Fibroblast of skin of back (primary cell): ENCODE results near the gene MAP2K3.
A peak's percentile ranks its signal among the peaks of the same experiment; 100 is the strongest.
"Not testable (repeated sequence)": the region's sequence is repeated elsewhere in the genome, so short reads cannot be mapped to it uniquely, and the experiment has no call there.

Experiments used
- DNase-seq: peaks from one replicate; pipeline ENCODE4 v3.0.0-alpha.2; 2013

MAP2K3 gene

DNA sequence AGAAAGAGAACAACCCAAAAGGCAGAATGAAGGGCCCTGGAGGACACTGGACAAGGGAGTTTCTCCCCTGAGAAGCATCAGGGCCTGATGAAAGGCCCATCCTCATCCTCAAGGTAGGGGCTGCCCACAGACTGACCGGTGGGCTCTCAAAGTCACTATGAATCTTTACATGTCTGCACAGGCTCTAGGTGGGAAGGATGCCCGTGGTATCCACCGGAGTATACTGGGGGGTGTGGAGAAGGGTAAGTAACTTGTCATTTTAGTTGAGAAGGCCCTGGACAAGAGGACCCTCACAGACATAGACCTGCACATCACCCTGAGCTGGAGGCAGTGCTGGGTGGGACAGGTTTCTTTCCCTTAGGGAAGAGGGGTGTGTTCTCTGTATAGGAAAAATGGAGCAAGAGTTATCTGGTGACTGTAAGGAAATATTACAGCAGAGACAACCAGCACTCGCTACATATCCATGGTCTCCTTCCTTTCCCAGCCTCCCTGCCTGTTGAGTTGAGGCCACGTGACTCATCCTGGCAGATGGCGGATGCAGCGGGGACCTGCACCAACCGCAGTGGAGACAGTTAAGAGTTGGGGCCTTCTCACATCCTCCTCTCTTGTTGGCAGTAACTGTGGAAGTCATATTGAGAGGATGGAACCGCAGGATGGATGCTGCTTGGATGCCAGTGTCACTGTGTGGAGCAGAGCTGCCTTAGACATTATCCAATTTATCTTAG, 46.1 kb downstream of the MAP2K3 start:
- DNase-seq = no peak

- not testable (repeated sequence) for DNase-seq
These were observed 52.2 kb downstream of the MAP2K3 start for GRCh38 chr17:21336541-21337294.

- not testable (repeated sequence) for DNase-seq
These were observed 53.6 kb downstream of the MAP2K3 start for GRCh38 chr17:21337981-21338625.

DNA sequence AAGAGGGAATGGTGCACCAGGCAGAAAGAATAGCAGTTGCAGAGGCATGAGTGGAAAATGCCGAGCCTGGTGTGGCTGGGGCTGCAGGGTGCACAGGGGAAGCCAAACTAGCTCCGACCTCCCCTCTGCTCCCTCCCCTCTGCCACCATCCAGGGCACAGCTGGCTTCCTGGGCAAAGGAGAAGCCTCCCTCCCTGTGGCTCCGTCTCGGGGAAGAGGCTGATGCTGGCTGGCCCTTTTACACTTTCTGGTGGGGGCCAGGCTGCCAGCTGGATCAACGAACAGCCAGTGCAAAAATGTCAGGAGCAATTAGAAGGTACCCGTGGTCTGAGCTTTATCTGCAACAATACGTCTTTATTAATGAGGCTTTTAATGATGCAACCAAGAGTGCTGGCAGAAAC, 54.5 kb downstream of the MAP2K3 start:
- no peak for DNase-seq

GRCh38 chr17:21339571-21339970, 55.1 kb downstream of the MAP2K3 start:
- not testable (repeated sequence) for DNase-seq

DNA sequence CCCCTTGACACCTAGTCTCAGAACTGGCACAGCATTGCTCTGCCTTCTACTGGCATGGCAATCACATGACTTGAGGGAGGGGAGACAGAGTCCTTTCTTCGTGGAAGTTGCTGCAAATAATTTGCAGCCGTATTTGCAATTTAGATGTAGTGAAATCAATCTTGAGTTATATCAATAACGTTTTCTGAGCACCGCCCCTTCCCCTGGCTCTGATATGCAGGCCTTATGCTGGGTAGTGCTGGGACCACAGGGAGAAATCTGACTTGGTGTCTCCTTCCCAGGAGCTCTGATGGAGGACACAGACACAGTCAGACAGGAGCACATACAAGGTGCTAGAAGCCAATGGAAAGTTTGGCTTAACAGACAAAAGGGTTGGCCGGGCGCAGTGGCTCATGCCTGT, 55.9 kb downstream of the MAP2K3 start:
- DNase-seq = not testable (repeated sequence)

DNA sequence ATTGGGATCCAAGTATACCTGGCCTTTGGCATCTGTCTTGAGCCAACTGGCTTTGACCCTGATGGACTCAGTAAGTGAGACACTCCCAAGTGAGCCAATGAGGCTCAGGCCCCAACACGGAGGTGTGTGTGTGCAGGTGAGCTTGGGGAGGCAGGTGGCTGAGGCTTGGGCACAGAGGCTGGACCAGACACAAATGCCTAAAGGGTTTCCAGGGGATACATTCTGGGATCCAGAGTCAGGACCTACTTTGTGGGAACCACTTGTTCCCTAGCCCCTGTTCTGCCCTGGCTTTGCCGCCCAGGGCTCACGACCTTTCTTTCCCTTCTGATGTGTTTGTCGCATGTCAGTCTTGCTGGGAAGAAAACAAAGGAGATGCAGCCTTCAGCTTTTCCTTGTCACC, 56.8 kb downstream of the MAP2K3 start:
- not testable (repeated sequence) for DNase-seq

GRCh38 chr17:21341925-21342540, 57.5 kb downstream of the MAP2K3 start:
- DNase-seq = not testable (repeated sequence)

DNA sequence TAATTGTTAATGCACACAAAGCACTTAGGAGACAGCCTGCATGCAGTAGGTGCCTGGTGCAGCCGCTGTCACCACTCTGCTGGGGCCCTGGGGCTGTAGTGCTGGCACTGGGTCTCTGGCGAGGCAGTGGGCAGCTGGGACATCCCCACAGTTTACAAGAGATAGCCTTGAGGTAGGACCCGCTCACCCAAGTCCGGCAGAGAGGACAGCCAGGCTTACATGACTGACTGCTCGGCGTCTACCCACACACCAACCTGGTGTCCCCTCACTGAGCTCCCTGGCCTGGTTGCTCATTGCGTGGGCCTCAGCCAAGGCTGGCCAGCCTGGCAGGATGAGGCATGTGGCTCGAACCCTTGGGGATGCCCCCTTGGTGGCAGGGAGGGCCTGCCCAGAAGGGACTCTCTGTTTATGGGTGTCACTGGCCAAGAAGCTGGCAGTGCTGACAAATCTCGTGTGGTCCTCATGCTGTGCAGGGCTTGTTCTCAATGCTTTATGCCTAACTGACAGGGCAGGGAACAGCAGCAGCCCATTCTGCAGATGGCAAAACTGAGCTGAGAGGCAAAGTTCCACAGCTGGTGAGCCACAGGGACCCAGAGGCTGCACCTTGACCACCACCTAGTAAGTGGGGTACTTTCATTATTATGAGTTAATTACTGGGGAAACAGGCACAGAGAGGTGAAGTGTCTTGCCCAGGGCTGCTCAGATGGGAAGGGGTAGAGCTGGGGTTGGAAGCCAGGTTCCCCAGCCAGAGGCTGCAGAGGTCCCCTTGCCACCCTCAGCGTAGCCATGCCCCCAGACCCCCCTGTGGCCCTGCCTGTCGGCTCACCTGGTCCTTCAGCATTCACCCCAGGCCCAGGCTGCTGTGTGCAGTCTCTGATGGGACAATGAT, 58.8 kb downstream of the MAP2K3 start:
- DNase-seq = not testable (repeated sequence)

DNA sequence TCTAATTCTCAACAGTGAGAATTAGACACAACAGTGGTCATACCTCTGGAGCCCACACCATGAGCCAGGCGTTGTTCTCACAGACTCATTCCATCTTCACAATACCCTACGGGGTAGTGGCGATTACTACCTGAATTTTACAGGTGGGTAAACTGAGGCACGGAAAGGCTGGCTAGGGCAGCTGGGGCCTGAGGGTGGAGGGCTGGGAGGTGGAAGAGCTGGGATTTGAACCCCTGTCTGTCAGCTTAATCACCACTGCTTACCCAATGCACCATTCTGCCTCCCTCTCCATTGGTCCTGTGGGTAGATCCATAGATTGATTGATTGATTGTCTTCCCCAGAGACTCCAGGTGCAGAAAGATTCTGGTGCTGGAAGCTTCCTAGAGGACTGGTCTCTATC, 60.3 kb downstream of the MAP2K3 start:
- DNase-seq = not testable (repeated sequence)

GRCh38 chr17:21345236-21345635, 60.7 kb downstream of the MAP2K3 start:
- DNase-seq = no peak

GRCh38 chr17:21346107-21346506, 61.6 kb downstream of the MAP2K3 start:
- not testable (repeated sequence) for DNase-seq

DNA sequence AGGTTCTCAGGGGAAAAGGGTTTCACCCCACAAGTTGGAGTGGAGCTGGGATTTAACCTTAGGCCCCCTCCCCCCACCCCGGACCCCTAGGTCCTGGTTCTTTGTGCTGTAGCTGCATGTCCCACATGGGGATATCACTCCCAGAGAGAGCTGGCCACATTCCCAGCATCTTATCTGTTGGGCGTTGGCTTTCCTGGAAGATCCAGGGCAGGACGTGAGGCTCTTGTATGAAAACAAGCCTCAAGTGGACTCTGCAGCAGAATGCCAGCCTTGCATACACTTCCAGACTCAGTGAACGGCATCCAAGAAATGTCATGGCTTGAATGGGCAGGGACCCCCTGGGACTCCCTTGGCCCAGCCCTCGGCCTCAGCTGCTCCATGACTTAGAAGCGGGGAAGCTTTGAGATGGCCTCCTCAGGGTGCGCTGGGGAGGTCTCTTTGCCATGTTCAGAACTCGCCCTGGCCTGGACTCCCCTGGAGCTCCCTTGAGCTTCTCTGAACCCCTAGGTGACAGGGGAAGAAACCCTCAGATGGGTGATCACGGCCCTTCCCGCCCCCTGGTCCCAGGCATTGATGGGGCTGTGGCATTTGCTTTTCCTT, 62.2 kb downstream of the MAP2K3 start:
- peak; percentile 21 for DNase-seq

DNA sequence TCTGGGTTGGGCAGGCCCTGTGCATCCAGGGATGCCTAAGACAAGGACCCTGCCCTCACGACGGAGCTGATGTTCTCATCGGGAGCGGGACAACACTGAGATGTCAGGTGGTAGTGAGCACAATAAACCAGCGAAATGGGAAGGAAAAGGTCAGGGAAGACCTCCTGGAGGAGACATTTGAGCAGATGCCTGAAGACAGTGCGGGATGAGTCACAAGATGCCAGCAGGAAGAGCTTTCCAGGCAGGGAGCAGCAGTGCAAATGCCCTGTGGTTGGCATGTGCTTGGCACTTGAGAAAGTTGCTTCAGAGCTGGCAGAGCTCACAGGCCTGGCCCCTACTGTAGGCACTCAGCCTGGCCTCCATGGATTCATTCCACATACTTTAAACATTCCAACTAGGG, 63.1 kb downstream of the MAP2K3 start:
- DNase-seq = not testable (repeated sequence)

DNA sequence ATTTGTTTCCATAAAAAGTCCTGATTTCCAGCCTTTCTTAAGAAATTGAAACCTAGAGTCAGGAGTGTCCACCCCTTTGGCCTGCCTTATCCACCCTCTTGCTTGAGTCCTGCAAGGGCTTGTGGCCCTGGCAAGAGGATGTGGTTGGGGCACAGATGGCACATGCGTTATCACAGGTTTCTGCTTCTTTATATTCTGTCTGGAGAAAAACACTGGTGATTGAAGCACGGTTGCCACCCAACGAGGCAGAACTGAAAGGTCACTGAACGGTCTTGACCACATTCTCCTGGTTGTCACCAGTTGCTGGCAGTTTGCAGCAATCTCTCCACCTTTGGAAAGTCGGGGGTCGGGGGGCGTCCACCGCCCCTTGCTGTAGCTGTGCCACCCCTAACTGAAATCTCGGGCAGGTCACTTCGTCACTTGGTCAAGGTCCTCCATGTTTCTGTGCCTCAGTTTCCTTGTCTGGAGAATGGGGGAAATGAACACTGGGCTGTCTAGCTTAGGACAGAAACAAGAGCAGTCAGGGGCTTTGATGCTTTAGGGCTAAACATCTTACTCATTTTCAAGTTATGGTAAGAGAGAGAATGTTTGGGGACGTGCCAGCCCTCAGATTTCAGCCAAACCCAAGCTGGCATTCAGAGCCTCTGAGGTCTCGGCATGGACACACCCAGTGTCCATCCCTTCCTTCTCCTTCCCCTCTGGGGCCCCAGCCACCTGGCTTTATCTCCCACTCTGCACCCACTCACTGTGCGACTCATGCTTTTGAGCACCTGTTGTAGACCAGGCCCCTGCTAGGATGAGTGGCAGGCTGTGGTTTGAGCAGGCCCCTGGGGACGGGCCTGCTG, 63.8 kb downstream of the MAP2K3 start:
- not testable (repeated sequence) for DNase-seq

DNA sequence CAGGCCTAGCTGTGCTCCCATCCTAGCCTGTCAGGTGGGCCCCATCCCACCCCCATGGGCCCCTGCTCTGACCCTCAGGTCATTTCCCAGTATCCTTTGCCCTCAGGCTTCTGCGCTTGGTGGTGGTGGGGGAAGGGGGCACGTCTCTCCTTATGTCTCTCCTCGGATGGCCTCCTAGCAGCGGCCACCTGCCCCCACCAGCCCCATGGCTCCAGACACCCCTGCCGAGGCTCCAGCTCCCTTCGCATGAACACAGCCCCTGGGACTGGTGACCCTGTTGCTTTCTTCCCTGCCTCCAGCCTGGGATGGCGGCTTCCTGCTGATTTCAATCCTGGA, 64.4 kb downstream of the MAP2K3 start:
- not testable (repeated sequence) for DNase-seq

- DNase-seq = not testable (repeated sequence)
These were observed 65.0 kb downstream of the MAP2K3 start for GRCh38 chr17:21349358-21350050.

DNA sequence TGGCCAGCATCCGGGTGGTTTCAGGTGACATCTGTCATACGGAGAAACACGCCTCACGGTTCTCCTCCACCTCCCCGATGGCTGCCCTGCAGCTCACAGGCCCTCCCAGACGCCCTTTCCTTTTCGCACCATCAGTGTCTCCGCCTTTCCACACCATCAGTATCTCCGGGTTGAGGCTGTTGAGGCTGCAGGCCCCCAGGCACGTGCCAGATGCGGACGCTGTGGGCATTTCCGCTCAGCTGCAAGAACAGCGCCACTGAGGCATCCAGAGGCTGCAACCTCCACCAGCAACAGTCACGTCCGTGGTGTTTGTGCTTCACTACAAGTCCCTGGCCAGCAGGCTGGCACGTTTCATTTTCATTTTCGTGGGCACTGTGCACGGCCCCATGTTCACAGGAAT, 66.0 kb downstream of the MAP2K3 start:
- not testable (repeated sequence) for DNase-seq

DNA sequence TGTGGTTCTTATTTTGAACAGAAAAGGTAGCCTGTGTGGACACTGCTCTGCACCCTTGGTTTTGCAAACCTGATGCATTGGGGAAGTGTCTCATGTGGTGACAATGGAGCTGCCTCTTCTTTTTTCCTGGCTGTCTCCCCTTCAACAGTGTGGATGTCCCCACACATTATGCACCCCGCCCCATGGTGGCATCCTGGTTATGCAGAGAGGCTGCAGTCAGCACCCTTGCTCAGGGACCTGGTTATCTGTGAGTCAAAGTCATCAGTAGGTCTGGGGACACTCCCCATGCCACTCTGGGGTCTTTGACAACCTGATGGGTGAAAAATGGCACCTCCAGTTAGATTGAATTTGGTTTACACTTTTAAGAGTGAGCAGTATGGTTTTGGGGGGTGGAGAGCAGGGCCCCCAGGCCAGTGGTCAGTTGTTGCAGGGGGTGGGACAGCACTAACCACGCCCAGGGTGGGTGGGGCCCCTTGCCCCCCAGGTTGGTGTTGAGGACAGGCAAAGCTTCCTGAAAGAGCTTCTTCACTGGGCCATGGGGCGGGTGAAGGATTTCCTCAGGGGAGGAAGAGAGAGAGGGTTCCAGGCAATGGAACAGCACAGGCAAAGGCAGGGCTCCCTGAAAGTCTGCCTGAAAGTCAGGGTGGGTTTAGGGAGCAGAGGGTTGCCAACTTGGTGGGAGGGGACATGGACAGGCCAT, 67.0 kb downstream of the MAP2K3 start:
- no peak for DNase-seq
